ENCODE measurements around the gene CNIH3.
"Not testable (repeated sequence)": the region's sequence is repeated elsewhere in the genome, so short reads cannot be mapped to it uniquely, and the experiment has no call there.

Gene CNIH3

DNA sequence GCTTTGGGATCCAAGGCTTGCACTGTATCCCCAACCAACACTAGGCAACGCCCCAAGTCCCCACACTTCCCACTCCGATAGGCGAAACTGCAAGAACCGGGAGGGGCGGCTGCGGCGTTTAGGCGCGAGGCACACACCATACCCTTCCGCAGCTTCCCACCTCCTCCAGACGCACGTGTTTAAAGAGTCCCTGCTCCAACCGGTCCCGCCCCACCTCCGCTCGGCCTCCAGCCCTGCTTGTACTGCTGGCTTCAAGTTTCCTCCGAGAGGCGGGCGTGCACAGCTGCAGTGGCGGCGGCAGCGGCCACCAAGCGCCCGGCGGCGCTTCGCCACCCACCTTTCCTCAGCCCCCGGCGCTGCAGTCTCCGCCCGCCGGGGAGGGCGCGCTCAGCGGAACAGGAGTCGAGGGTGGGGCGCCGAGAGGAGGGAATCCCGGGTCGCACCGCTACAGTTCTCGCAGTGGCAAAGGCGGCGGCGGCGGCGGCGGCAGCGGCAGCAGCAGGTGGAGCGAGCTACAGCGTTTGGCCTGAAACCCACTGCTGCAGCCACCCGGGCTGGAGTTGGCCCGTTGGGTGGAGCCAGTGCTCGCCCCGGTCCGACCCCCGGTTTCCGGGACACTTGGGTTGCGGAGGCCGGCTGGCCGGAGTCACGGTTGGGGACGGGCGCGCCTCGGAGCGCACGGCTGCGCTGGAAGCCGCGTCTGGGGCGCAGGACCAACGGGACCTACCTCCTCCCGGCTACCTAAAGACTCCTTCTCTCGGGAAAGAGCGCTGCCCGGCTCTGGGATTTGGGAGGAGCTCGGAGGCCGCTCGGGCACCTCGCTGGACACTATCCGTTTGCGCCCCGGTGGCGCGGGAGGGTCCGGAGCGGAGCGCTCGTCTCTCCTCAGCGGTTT, at the start of gene CNIH3:
TSS of gene CNIH3 (plus strand) at position 457 of the 895 bp plus-strand sequence. CDS start 858 bp downstream, outside the sequence.
- peak; percentile 38 for DNase-seq

DNA sequence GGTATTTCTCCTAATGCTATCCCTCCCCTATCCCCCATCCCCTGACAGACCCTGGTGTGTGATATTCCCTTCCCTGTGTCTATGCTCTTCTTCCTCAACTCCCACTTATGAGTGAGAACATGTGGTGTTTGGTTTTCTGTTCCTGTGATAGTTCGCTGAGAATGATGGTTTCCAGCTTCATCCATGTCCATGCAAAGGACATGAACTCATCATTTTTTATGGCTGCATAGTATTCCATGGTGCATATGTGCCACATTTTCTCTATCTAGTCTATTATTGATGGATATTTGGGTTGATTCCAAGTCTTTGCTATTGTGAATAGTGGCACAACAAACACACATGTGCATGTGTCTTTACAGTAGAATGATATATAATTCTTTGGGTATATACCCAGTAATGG, 49.6 kb upstream of the CNIH3 start:
- DNase-seq, result not testable (repeated sequence)

DNA sequence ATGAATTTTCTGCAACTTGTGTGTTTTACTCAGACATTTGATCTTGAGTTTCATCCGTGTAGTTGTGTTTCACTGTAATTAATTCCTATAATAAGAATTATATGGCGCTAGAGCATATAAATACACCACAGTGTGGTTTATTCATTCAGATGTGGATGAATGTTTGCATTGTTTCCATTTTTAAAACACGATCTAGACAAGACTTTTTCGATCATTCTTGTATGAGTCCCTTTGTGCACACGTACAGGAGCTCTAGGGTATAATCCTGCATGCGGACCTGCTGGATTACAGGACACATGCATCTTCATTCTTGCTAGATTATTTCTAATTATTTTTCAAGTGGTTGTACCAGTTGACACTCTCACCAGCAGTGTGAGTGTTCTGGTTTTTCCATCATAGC, 46.8 kb upstream of the CNIH3 start:
- no peak for DNase-seq

DNA sequence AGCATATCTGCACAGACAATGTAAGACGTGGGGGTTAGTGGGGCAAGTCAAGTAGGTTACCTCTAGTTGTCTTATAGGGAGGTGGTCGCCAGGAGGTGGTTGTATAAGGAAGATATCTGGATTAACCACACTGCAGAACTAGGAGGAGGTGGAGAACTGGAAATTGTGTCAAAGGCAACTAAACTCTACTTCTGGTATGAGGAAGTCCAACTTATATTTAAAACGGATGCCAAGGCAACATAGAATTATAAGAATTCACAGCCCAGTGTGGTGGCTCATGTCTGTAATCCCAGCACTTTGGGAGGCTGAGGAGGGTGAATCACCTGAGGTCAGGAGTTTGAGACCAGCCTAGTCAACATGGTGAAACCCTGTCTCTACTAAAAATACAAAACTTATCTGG, 44.1 kb upstream of the CNIH3 start:
- DNase-seq, result not testable (repeated sequence)

DNA sequence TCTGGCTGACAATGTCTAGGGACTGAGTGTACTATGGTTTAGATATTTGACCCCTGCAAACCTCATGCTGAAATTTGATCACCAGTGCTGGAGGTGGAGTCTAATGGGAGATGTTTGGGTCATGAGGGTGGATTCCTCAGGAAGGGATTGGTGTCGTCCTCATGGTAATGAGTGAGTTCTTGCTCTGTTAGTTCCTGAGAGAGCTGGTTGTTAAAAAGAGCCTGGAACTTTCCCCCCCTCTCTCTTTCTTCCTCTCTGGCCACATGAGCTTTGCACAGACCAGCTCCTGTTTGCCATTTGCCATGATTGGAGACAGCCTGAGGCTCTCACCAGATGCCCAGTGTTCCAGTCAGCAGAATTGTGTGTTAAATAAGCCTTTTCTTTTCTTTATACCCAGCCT, 36.6 kb upstream of the CNIH3 start:
- no peak for DNase-seq

- no peak for DNase-seq
Measured at GRCh38 chr1:224580006-224580405, 36.1 kb upstream of the CNIH3 start.

DNA sequence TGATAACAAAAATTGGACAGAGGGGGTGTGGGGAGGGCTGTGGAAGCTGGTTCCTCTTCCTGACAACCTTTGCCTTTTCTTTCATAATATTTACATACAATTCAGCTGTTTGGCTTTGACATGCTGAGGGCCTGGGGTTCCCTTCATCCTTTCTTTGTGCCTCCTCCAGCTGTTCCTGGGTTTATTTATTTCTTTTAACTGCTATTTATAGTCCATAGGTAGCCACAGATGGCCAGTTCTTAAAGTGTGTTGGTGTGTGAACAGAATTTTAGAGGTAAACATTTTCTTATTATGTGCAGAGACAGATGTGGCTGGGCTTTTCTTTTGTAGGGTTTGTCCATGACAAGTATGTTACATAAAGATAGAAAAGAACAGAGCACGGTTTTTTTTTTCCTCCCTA, 34.1 kb upstream of the CNIH3 start:
- peak; percentile 14 for DNase-seq

DNA sequence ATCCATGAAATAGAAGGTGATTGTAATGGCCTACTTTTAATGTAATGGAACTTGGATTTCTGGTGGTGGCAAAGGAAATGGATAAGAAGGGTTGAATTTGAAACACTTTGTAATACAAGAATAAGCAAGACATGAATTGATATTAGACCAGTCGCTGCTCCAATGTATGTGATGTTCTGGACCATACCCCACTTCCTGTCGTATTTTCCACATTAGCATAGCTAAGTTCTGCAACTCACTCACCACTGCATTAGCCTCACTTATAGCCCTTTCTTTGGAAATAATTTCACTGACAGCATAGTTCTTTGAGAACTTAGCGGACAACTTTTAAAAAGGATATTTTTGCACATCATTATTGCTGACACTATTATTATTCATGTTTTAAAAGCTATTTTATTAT, 32.3 kb upstream of the CNIH3 start:
- no peak for DNase-seq

DNA sequence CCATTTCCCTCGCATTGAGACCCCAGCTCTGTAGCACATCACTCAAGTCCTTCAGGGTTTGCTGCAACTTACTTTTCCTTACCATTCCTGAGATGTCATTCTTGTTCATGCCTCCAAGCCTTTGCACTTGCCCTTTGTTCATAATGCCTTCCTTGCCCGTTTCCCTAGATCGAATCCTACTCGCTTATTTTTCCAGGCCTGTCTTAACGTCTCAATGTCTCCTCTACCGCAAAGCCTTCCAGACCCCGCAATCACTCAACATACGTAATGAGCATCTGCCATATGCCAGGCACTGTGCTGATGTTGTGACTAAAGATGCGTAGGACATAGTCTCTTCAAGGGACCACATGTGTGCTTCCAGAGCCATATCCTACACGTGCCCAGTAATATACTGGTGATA, 31.1 kb upstream of the CNIH3 start:
- DNase-seq, result no peak

DNA sequence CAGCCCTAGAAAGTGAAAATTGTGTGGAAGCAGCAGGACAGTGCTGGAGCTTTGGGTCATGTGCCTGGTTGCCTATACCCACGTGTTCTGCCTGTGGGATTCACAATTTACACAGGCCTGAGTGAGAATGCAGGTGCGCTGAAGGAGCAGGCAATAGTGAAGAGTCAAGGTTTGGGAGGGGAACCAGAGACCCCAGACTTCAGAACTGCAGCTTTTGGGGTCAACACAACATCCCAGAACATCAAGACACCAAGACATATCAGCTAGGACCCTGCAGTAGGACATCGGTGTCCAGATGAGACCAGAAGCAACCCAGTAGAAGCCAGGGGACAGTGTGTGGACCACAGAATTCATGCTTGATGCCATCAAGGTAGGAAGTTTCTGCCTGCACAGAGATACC, 29.1 kb upstream of the CNIH3 start:
- no peak for DNase-seq

- no peak for DNase-seq
Measured at GRCh38 chr1:224588515-224588914, 27.6 kb upstream of the CNIH3 start.

DNA sequence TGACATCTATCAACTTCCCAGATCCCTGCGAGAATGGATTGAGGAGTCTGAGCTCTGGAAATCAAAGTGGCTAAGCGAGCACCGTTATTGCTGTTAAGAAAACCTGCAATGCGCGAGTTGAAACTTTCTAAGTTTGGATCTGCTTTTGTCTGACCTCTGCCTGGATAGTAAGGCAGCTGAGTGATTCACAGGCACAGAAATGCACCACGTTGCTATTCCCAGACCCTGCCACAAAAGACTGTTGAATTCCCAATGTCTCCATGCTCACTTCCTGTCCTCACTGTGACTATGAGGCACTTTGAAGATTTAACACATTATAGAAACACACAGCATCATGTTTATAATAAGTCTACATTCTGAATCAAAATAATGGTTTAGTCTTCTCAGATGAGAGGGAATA, 27.1 kb upstream of the CNIH3 start:
- no peak for DNase-seq

DNA sequence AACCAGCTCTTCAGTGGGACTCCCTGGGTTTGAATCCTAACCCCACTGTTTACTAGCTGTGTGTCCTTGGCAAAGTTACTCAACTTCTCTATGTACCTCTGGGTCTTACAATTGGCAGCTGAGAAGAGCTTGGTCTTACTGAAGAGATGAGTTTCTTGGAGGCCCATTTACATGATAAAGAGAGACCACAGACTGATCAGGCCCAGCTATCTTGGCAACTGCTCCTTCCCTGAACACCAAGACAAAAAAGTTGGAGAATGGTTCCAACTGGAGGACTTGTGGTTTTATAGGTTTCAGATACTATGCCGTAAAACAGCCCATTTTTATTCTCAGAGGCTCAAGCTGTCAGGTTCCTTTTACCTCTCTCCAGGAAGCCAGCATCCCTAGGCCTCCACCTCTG, 24.8 kb upstream of the CNIH3 start:
- no peak for DNase-seq

DNA sequence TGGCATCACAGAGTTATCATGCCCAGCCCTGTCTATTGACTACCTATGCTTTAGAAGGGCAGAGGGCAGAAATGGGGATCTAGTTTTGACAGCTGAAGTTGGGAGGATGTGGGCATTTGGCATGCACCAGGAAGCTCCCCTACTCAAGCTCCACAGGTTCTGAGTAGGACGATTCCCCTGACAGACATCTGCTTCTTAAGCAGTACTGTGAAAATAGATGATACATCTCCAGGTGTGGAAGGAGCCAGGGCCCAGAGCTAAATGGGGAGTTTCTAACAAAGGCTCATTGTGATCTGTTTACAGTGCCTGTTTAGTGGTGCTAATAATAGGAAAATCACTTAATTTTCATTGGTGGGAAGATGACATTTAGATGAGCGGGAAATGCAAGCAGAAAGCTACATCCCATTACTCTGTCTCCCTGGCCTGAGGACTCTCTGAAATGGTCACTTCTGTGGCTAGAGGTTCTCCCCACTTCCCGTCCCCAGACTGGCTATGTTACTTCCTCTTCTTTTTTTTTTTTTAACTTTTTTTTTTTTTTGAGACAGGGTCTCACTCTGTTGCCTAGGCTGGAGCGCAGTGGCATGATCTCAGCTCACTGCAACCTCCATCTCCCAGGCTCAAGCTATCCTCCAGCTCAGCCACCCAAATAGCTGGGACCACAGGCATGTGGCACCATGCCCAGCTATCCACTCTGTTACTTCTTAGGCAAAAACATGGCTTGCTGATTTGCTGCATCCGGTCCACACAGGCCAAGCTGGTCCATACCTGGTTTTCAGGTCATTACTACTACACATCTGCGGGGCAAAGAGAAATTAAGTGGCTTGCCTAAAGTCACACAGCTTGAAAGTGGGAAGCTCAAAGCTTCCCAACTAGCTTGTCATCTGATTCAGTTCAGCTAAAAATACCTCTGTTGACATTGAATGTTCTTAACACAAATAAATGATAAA, 23.2 kb upstream of the CNIH3 start:
- DNase-seq, result no peak

DNA sequence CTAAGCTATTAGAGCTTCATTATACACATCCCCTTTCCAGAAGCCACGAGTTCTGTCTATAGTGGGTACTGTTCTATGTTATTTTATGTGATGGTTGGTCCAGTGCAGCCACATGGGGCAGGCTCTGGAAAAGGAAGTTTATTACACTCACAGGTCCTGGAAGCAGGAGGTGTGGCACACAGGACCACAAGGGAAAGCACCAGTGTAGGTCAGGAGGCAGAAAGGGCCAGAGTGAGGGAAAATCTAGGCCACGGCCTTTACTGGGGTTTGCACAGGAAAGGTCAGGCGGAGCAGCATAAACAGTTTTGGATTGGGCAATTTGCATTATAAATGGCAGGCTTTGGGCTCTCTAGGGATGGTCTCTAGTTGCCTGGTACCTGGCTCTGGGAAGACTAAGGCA, 21.8 kb upstream of the CNIH3 start:
- no peak for DNase-seq

DNA sequence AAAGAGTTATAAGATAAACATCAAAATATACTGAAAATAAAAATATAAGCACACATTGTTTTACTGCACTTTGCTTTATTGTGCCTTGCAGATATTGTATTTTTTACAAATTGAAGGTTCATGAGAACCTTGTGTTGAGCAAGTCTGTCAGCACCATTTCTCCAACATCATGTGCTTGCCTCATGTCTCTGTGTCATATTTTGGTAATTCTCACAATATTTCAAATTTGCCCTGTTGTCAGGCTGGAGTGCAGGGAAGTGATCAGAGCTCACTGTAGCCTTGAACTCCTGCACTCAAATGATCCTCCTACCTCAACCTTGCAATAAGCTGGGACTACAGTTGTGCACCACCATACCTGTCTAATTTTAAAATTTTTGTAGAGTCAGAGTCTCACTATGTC, 21.3 kb upstream of the CNIH3 start:
- DNase-seq, result no peak

DNA sequence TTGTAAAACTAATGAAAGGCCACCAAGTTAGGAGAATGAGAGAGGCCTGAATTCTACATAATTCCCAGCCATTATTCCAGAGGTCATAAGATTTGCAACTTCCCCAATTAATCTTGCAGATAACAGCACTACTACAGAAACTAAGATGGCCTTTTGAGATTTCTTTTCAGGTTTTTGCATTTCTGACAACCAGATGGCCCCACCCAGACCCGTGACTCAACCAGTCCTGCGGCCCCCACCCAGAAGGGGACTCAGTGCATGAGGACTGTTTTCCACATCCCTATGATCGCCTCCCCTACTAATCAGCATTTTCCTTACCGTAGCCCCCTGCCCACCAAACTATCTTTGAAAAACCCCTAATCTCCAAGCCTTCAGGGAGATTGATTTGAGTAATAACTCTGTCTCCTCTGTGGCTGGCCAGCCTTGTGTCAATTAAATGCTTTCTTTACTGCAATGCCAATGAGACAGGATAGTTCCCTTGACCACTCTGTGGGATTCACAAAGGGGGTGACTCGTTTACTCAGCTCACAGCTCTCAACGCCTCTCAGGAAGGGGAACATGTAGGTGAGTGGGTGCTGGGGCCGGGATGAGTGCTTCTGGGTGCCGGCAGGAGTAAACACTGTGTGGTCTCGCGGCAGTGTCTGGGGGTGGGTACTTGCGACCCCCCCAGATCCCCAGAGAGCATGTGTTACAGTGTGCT, 10.5 kb upstream of the CNIH3 start:
- no peak for DNase-seq

GRCh38 chr1:224607188-224608148, 8.6 kb upstream of the CNIH3 start:
- no peak for DNase-seq

- no peak for DNase-seq
Measured at GRCh38 chr1:224609333-224609732, 6.8 kb upstream of the CNIH3 start.

GRCh38 chr1:224612246-224612645, 3.9 kb upstream of the CNIH3 start:
- DNase-seq, result no peak

DNA sequence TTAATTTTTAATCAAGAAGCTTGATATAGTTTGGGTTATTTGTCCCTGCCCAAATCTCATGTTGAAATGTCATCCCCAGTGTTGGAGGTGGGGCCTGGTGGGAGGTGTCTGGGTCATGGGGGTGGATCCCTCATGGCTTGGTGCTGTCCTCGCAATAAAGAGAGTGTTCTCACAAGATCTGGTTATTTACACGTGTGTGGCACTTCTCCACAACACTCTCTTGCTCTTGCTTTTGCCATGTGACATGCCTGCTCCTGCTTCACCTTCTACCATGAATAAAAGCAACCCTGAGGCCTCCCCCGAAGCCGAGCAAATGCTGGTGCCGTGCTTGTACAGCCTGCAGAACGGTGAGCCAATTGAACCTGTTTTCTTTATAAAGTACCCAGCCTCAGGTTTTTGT, 2.6 kb upstream of the CNIH3 start:
- DNase-seq, result no peak

All from NCI-H748 treated with DMSO at 0.1 percent for 48 hours (cell line).